NB4 (cell line): ENCODE measurements around the gene FHIT.

Experiments used
- POLR2A ChIP-seq: IDR thresholded peaks from 2 replicates; pipeline ENCODE4 v1.6.1; 2011; ENCODE audit warnings: mild to moderate bottlenecking; ENCODE audit not compliant: insufficient read length; ENCODE audit errors: extremely low read depth
- TF ChIP-seq, protein P1 (sequence below): IDR thresholded peaks from one replicate; pipeline ENCODE4 v1.5.1; 2012; ENCODE audit warnings: low read depth, low read length
- TF ChIP-seq, protein P2 (sequence below): IDR thresholded peaks from 2 replicates; pipeline ENCODE4 v1.6.1; 2011; ENCODE audit warnings: low read depth, low read length

DNA sequence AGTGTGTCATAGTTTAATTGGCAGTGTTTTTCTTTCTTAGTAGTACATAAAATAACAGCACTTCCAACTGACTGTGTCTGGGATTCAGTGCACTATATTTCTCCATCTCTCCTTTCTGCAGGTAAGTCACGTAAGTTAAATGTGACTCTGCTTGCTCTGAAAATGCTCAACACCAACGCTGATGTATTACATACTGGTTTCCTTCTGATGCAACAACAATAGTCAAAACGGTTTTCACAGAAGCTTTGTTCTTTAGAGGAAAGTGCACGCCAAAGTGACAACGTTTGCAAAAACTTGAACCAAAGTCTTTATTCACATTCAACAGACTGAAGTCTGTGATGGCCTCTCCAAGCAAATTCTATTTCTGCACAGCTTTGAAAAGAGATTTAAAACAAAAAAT lies 1494.3 kb downstream of the FHIT start:
- no peak for TF ChIP-seq POLR2A
- TF ChIP-seq, protein P1, sequence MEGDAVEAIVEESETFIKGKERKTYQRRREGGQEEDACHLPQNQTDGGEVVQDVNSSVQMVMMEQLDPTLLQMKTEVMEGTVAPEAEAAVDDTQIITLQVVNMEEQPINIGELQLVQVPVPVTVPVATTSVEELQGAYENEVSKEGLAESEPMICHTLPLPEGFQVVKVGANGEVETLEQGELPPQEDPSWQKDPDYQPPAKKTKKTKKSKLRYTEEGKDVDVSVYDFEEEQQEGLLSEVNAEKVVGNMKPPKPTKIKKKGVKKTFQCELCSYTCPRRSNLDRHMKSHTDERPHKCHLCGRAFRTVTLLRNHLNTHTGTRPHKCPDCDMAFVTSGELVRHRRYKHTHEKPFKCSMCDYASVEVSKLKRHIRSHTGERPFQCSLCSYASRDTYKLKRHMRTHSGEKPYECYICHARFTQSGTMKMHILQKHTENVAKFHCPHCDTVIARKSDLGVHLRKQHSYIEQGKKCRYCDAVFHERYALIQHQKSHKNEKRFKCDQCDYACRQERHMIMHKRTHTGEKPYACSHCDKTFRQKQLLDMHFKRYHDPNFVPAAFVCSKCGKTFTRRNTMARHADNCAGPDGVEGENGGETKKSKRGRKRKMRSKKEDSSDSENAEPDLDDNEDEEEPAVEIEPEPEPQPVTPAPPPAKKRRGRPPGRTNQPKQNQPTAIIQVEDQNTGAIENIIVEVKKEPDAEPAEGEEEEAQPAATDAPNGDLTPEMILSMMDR = no peak
- TF ChIP-seq, protein P2, sequence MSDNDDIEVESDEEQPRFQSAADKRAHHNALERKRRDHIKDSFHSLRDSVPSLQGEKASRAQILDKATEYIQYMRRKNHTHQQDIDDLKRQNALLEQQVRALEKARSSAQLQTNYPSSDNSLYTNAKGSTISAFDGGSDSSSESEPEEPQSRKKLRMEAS = no peak
